Upper lobe of left lung (tissue), 4 donors: Measurements from ENCODE around the gene GSTM2.

Experiments used
- POLR2A ChIP-seq, 4 donors: fragments of 450-650 bp; IDR thresholded peaks; one replicate each; pipeline ENCODE4 v1.5.1; 2016 to 2017; ENCODE audit warnings: antibody characterized with exemption in 4 of 4, mild to moderate bottlenecking in 2 of 4
- TF ChIP-seq, protein P1 (sequence below), 6 experiments: fragments of 450-650 bp in 4 of 6; fragments of 200-600 bp in 2 of 6; sonication (generic) in 2 of 6; IDR thresholded peaks; one replicate each; pipeline ENCODE4 v1.5.1; 2016 to 2019; ENCODE audit warnings: antibody characterized with exemption in 6 of 6

DNA sequence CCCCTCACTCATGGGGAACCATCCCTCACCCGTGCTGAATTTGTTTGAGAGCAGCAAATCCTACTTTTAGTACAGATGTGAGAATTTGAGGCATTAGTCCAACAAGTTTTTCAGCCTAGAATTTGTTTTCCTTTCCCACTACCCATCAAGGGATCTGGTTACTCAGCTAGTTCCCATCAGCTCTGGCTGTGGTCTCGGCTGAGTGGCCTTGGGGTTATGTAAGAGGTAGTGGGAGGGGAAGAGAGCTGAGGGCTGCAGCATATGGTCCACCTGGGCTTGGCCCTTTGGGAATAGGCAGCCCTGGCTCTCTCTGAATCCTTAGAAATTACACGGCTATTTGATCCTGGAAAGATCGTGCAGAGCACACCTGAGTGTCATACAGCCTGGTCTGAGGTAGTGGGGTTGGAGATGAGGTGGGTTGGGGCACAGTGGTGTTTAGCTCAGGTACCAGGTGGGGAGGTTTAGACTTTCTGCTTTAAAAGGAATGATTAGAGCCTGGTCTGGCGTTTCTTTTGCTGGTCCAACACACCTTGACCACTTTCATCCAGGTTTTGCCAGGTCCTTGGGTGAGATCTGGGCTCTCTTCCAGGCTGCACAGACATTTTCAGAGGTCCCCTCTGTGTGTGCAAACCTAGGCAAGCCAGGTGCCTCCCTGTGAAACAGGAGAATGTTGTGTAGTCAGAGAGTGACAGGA lies 7.7 kb upstream of the GSTM2 start:
- no peak for TF ChIP-seq POLR2A (IDR thresholded peaks at IDR 0.05)
- TF ChIP-seq, protein P1, sequence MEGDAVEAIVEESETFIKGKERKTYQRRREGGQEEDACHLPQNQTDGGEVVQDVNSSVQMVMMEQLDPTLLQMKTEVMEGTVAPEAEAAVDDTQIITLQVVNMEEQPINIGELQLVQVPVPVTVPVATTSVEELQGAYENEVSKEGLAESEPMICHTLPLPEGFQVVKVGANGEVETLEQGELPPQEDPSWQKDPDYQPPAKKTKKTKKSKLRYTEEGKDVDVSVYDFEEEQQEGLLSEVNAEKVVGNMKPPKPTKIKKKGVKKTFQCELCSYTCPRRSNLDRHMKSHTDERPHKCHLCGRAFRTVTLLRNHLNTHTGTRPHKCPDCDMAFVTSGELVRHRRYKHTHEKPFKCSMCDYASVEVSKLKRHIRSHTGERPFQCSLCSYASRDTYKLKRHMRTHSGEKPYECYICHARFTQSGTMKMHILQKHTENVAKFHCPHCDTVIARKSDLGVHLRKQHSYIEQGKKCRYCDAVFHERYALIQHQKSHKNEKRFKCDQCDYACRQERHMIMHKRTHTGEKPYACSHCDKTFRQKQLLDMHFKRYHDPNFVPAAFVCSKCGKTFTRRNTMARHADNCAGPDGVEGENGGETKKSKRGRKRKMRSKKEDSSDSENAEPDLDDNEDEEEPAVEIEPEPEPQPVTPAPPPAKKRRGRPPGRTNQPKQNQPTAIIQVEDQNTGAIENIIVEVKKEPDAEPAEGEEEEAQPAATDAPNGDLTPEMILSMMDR (IDR thresholded peaks at IDR 0.05) = no peak
